Thyroid gland (tissue), 4 donors: ENCODE measurements around the gene TARS2.

ENCODE experiments used
- POLR2A ChIP-seq, 2 donors: fragments of 450-650 bp; IDR thresholded peaks; one replicate each; pipeline ENCODE4 v1.6.1; 2017; ENCODE audit warnings: antibody characterized with exemption in 2 of 2, mild to moderate bottlenecking in 2 of 2, moderate library complexity in 1 of 2
- TF ChIP-seq, protein P1 (sequence below), 6 experiments: fragments of 200-600 bp in 3 of 6; fragments of 450-650 bp in 3 of 6; sonication (generic) in 3 of 6; IDR thresholded peaks; one replicate each; pipeline ENCODE4 v1.5.1; 2016 to 2019; ENCODE audit warnings: antibody characterized with exemption in 6 of 6, mild to moderate bottlenecking in 2 of 6, inconsistent platforms in 1 of 6, moderate library complexity in 1 of 6

GRCh38 chr1:150484861-150485260, 2.4 kb upstream of the TARS2 start:
- TF ChIP-seq, protein P1, sequence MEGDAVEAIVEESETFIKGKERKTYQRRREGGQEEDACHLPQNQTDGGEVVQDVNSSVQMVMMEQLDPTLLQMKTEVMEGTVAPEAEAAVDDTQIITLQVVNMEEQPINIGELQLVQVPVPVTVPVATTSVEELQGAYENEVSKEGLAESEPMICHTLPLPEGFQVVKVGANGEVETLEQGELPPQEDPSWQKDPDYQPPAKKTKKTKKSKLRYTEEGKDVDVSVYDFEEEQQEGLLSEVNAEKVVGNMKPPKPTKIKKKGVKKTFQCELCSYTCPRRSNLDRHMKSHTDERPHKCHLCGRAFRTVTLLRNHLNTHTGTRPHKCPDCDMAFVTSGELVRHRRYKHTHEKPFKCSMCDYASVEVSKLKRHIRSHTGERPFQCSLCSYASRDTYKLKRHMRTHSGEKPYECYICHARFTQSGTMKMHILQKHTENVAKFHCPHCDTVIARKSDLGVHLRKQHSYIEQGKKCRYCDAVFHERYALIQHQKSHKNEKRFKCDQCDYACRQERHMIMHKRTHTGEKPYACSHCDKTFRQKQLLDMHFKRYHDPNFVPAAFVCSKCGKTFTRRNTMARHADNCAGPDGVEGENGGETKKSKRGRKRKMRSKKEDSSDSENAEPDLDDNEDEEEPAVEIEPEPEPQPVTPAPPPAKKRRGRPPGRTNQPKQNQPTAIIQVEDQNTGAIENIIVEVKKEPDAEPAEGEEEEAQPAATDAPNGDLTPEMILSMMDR (IDR thresholded peaks at IDR 0.05): no peak
- TF ChIP-seq POLR2A (IDR thresholded peaks at IDR 0.05): no peak
